Cerebellar nuclear complex (tissue), 1 donor: ENCODE data around the gene RIMBP2.

ENCODE experiments used
- DNase-seq, 2 experiments: peaks; one replicate each; lab custom pipeline; 2025; lab: John Stamatoyannopoulos, UW

Gene RIMBP2

GRCh38 chr12:130423136-130423535 is 293.0 kb downstream of the RIMBP2 start:
- no peak for DNase-seq

GRCh38 chr12:130422676-130423075 is 293.4 kb downstream of the RIMBP2 start:
- no peak for DNase-seq

- no peak for DNase-seq
Measured at GRCh38 chr12:130421896-130422295, 294.2 kb downstream of the RIMBP2 start.

- DNase-seq: no peak
Measured at GRCh38 chr12:130420071-130420470, 296.0 kb downstream of the RIMBP2 start.

- DNase-seq: no peak
Measured at GRCh38 chr12:130419116-130419515, 297.0 kb downstream of the RIMBP2 start.

- no peak for DNase-seq
Measured at GRCh38 chr12:130418251-130418650, 297.8 kb downstream of the RIMBP2 start.

GRCh38 chr12:130414381-130414780 is 301.7 kb downstream of the RIMBP2 start:
- DNase-seq: no peak

GRCh38 chr12:130413909-130414308 is 302.2 kb downstream of the RIMBP2 start:
- DNase-seq: no peak

- DNase-seq: no peak
Measured at GRCh38 chr12:130412384-130412783, 303.7 kb downstream of the RIMBP2 start.

- DNase-seq: no peak
Measured at GRCh38 chr12:130405332-130405731, 310.8 kb downstream of the RIMBP2 start.

- DNase-seq: peak in 1 of 2 experiments; percentile 0
Measured at GRCh38 chr12:130401703-130402102, 314.4 kb downstream of the RIMBP2 start.

GRCh38 chr12:130398100-130398848 is 317.8 kb downstream of the RIMBP2 start:
- no peak for DNase-seq

- no peak for DNase-seq
Measured at GRCh38 chr12:130396667-130397066, 319.4 kb downstream of the RIMBP2 start.

GRCh38 chr12:130394906-130395305 is 321.2 kb downstream of the RIMBP2 start:
- DNase-seq: no peak

GRCh38 chr12:130391186-130391585 is 324.9 kb downstream of the RIMBP2 start:
- no peak for DNase-seq

- DNase-seq: no peak
Measured at GRCh38 chr12:130385193-130385592, 330.9 kb downstream of the RIMBP2 start.

GRCh38 chr12:130384234-130384633 is 331.9 kb downstream of the RIMBP2 start:
- no peak for DNase-seq

GRCh38 chr12:130382818-130383217 is 333.3 kb downstream of the RIMBP2 start:
- no peak for DNase-seq

GRCh38 chr12:130375296-130376287 is 340.5 kb downstream of the RIMBP2 start:
- no peak for DNase-seq

GRCh38 chr12:130374083-130374482 is 342.0 kb downstream of the RIMBP2 start:
- DNase-seq: no peak

GRCh38 chr12:130372936-130373335 is 343.2 kb downstream of the RIMBP2 start:
- no peak for DNase-seq

GRCh38 chr12:130371296-130371695 is 344.8 kb downstream of the RIMBP2 start:
- no peak for DNase-seq

- no peak for DNase-seq
Measured at GRCh38 chr12:130369816-130370215, 346.3 kb downstream of the RIMBP2 start.
